ENCODE results near the gene PSORS1C1.

DNA sequence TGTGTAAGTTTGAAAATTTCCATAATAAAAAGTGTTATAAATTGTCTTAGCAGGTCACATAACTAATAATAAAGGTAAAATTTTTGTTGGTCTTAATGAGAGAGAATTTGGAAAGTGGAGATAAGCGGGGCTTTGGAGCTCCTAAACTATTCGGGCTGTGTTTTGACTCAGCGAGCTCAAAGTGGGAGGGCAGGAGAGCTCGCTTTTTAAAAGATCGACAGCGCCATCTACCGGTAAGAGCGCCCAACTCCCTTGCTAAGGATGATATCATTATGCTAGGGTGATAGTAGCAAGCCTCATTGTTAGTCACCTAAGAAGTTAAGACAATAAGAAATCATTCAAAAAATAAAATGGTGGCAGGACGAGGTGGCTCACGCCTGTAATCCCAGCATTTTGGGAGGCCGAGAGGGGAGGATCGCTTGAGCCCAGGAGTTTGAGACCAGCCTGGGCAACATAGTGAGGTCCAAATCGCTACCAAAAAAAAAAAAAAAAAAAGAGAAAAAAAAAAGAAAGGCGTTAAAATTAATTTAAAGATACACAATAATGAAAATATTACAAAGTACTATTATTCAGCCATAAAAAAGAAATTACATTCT is 27.0 kb upstream of the PSORS1C1 start:
- TF ChIP-seq POLR2A (IDR thresholded peaks at IDR 0.05) (no peak), POLR2AphosphoS5 (IDR thresholded peaks at IDR 0.05) (no peak)
- TF ChIP-seq, protein P1, sequence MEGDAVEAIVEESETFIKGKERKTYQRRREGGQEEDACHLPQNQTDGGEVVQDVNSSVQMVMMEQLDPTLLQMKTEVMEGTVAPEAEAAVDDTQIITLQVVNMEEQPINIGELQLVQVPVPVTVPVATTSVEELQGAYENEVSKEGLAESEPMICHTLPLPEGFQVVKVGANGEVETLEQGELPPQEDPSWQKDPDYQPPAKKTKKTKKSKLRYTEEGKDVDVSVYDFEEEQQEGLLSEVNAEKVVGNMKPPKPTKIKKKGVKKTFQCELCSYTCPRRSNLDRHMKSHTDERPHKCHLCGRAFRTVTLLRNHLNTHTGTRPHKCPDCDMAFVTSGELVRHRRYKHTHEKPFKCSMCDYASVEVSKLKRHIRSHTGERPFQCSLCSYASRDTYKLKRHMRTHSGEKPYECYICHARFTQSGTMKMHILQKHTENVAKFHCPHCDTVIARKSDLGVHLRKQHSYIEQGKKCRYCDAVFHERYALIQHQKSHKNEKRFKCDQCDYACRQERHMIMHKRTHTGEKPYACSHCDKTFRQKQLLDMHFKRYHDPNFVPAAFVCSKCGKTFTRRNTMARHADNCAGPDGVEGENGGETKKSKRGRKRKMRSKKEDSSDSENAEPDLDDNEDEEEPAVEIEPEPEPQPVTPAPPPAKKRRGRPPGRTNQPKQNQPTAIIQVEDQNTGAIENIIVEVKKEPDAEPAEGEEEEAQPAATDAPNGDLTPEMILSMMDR (IDR thresholded peaks at IDR 0.05) = peak; percentile 70 to 73
